Measurements from ENCODE around the gene ASAP2.

Gene ASAP2

DNA sequence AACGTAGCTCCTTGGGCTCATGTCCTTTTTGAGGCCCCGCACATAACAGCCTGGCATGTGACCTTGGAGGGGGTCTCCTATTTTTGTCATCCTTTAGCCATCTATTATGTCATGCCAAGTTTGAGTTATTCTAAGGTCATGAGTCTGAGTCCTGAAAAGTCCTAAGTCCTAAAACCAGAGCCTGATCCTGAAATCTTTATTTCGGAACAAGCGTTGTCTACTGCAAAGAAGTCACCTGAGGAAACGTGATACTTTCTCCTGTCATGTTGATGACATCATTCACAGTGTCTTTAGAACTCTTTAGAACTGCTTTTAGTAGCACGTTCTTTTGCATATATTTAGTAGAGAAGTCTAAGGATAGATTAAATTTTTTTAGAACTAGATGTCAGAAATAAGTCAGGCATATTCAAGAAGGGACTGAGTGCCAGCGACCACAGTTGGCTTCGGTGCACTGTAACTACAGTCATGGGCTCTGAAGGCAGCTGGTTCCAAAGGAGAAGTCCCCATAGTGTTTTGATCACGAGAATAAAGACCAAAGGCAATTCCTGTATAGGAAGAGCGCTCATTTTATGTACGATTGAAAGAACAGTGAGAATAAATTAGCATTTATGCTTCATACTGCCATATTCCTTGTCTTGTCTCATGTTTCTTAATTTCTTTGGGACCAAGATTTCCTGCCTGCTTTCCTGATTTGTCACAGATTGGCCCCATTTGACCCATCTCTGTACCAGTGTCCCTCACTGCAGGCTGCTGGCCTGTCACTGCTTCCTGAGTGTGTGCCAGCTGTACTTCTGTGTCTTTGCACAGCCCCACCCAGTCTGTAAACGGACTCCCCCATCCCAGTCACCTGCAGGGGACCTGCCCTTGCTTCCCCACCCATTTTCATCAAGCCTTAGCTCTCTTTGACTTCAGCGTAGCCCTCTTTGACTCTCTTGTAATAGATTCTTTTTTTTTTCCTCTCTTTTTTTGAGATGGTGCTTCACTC, 75.8 kb downstream of the ASAP2 start:
- TF ChIP-seq TAF1 (IDR thresholded peaks at IDR 0.05; ENCODE audit: borderline replicate concordance, insufficient read depth, low read length) (no peak), POLR2AphosphoS5 (IDR thresholded peaks at IDR 0.05; ENCODE audit: low read depth, low read length) (no peak), FOXP2 (optimal IDR thresholded peaks at IDR 0.05; ENCODE audit: borderline replicate concordance, extremely low read depth, extremely low read length, insufficient read depth) (no peak), SIN3A (IDR thresholded peaks at IDR 0.05; ENCODE audit: borderline replicate concordance, insufficient read depth, low read length) (no peak)
- TF ChIP-seq, protein P1, sequence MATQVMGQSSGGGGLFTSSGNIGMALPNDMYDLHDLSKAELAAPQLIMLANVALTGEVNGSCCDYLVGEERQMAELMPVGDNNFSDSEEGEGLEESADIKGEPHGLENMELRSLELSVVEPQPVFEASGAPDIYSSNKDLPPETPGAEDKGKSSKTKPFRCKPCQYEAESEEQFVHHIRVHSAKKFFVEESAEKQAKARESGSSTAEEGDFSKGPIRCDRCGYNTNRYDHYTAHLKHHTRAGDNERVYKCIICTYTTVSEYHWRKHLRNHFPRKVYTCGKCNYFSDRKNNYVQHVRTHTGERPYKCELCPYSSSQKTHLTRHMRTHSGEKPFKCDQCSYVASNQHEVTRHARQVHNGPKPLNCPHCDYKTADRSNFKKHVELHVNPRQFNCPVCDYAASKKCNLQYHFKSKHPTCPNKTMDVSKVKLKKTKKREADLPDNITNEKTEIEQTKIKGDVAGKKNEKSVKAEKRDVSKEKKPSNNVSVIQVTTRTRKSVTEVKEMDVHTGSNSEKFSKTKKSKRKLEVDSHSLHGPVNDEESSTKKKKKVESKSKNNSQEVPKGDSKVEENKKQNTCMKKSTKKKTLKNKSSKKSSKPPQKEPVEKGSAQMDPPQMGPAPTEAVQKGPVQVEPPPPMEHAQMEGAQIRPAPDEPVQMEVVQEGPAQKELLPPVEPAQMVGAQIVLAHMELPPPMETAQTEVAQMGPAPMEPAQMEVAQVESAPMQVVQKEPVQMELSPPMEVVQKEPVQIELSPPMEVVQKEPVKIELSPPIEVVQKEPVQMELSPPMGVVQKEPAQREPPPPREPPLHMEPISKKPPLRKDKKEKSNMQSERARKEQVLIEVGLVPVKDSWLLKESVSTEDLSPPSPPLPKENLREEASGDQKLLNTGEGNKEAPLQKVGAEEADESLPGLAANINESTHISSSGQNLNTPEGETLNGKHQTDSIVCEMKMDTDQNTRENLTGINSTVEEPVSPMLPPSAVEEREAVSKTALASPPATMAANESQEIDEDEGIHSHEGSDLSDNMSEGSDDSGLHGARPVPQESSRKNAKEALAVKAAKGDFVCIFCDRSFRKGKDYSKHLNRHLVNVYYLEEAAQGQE (IDR thresholded peaks at IDR 0.05; ENCODE audit: insufficient read depth in 1 of 2, low read depth in 2 of 2, low read length in 2 of 2), result no peak

DNA sequence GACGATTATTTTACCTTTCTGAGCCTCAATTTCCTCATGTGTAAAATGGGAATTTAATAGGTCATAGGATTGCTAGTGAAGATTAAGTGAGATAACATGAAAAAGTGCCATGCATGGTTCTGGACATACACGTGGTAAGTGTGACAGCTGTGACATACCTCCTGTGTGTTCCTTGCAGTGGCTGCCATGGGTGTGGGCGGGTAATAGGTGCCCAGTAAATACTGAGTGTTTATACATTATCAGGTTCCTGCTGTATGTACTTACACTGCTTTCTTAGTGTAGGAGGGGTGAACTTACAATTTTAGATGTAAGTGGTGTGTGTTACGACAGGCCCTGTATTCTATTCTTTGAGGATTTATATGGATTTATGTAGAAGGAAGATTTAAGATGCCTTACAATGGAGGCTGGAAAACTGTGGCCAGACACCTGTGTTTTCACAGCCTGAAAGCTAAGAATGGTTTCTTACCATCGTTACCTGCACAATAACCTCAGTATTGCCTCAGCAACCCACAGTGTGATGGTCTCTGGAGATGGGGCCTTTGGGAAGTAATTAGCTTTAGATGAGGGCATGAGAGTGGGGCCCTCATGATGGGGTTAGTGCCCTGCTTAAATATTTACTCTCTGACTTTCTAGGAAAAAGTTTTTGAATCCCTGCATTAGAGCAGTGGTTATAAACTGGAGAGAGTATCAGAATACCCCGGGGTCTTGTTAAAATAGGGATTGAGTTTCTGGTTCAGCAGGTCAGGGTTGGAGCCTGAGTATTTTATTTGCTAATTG, 78.1 kb downstream of the ASAP2 start:
- TF ChIP-seq POLR2AphosphoS5 (IDR thresholded peaks at IDR 0.05; ENCODE audit: low read depth, low read length), result no peak
- TF ChIP-seq SIN3A (IDR thresholded peaks at IDR 0.05; ENCODE audit: borderline replicate concordance, insufficient read depth, low read length), result no peak
- no peak for TF ChIP-seq TAF1 (IDR thresholded peaks at IDR 0.05; ENCODE audit: borderline replicate concordance, insufficient read depth, low read length)

DNA sequence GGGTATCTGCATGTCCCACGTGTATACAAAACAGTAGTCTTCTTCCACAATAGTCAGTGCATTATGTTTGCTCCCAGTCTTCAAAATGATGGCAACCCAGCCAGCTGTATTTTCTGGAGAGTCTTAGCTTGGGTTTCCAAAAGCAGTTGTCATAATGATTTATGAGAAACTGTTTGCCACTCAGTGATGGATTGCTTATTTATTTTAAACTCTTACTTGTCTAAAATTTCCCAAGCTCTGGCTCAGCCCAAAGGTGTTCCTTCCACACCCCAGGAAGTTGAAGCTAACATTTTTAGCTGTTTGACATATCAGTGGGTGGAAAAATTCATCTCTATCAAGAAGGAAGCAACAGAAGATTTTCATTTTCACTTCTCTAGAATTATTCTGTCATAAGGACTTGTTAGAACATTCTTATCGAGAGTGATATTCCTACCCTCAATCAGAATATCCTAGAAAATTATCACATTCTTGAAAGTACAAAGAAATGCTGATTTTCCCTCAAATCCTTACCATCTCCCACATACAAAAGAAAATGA, 78.8 kb downstream of the ASAP2 start:
- TF ChIP-seq SIN3A (IDR thresholded peaks at IDR 0.05; ENCODE audit: borderline replicate concordance, insufficient read depth, low read length) (no peak), TAF1 (IDR thresholded peaks at IDR 0.05; ENCODE audit: borderline replicate concordance, insufficient read depth, low read length) (no peak), FOXP2 (optimal IDR thresholded peaks at IDR 0.05; ENCODE audit: borderline replicate concordance, extremely low read depth, extremely low read length, insufficient read depth) (no peak), POLR2AphosphoS5 (IDR thresholded peaks at IDR 0.05; ENCODE audit: low read depth, low read length) (no peak)
- TF ChIP-seq, protein P1 (IDR thresholded peaks at IDR 0.05; ENCODE audit: insufficient read depth in 1 of 2, low read depth in 2 of 2, low read length in 2 of 2), result no peak

DNA sequence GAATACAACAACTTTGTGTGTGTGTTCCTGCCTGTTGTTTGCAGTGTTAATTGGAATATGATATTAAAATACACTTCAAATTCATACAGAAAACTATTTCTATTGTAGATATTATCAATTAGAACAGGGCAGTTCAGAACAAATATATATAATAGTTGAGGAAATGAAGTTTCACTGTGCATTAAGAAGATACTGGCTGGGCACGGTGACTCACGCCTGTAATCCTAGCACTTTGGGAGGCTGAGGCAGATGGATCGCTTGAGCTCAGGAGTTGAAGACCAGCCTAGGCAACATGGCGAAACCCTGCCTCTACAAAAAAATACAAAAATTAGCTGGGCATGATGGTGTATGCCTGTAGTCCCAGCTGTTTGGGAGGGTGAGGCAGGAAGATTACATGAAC, 79.3 kb downstream of the ASAP2 start:
- TF ChIP-seq, protein P1 (IDR thresholded peaks at IDR 0.05; ENCODE audit: insufficient read depth in 1 of 2, low read depth in 2 of 2, low read length in 2 of 2), result no peak
- no peak for TF ChIP-seq POLR2AphosphoS5 (IDR thresholded peaks at IDR 0.05; ENCODE audit: low read depth, low read length)
- no peak for TF ChIP-seq TAF1 (IDR thresholded peaks at IDR 0.05; ENCODE audit: borderline replicate concordance, insufficient read depth, low read length)

DNA sequence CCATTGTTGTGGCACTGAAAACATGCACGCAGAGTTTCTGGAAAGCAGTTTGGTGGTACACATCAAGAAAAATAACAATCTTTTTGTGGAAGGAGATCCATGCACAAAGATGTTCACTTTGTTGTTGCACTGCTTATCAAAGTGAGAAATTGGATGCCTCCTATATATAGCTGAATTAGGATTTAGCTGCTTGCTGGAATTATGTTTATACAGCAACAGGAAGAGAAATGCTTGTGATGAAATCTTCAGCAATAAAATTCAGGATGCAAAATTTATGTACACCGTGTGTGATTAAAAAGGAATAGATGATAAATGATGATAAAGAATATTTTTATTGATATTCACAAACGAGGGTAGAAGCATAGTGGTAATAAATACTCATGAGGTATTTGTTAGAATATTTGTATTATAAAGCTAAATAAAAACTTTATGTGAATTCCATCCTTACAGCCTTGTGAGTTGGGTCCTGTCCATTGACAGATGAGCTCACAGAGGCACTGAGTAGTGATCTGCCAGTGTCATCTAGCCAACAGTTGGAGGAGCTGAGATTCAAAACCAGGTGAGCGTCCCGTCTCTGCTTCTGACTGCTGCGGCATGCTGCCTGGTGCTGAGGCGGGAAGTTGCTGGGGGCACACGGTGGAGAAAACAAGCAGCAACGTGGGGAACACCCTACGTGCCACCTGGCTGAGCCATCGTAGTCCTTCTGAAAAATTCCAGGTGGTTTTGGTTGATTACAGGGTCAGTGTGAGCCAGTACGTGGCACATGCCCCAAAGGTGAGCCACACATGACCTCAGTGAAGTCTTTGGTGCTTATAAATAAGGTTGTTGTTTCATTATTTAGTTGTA, 80.2 kb downstream of the ASAP2 start:
- TF ChIP-seq FOXP2 (optimal IDR thresholded peaks at IDR 0.05; ENCODE audit: borderline replicate concordance, extremely low read depth, extremely low read length, insufficient read depth), result no peak
- TF ChIP-seq SIN3A (IDR thresholded peaks at IDR 0.05; ENCODE audit: borderline replicate concordance, insufficient read depth, low read length), result no peak
- TF ChIP-seq TAF1 (IDR thresholded peaks at IDR 0.05; ENCODE audit: borderline replicate concordance, insufficient read depth, low read length), result no peak
- TF ChIP-seq, protein P1 (IDR thresholded peaks at IDR 0.05; ENCODE audit: insufficient read depth in 1 of 2, low read depth in 2 of 2, low read length in 2 of 2), result no peak
- no peak for TF ChIP-seq POLR2AphosphoS5 (IDR thresholded peaks at IDR 0.05; ENCODE audit: low read depth, low read length)

Data from PFSK-1 (cell line).